ENCODE data around the gene PRKRIP1.

DNA sequence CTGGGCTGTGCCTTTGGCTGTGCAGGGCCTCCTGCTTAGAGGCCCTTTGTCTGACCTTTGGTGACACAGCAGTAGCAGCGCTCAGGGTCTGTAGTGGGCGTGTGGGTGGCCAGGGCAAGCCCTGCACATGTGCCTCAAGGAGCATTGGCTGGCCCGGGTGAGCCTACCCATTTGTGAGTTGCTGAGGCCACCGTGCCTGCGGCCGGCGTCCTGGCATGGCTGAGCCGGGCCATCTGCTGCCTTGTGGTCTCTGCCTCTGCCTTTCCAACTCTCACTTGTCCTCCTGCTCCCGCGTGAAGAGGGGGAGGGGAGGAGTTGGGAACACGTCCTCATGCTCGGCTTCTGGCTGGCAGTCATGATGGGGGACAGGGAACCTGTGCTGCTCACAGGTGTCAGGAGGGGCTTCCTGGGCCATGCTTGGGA lies 28.0 kb downstream of the PRKRIP1 start:
- TF ChIP-seq, protein P1, sequence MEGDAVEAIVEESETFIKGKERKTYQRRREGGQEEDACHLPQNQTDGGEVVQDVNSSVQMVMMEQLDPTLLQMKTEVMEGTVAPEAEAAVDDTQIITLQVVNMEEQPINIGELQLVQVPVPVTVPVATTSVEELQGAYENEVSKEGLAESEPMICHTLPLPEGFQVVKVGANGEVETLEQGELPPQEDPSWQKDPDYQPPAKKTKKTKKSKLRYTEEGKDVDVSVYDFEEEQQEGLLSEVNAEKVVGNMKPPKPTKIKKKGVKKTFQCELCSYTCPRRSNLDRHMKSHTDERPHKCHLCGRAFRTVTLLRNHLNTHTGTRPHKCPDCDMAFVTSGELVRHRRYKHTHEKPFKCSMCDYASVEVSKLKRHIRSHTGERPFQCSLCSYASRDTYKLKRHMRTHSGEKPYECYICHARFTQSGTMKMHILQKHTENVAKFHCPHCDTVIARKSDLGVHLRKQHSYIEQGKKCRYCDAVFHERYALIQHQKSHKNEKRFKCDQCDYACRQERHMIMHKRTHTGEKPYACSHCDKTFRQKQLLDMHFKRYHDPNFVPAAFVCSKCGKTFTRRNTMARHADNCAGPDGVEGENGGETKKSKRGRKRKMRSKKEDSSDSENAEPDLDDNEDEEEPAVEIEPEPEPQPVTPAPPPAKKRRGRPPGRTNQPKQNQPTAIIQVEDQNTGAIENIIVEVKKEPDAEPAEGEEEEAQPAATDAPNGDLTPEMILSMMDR (conservative IDR thresholded peaks at IDR 0.05 in 1 of 2, IDR thresholded peaks at IDR 0.05 in 1 of 2; ENCODE audit: extremely low read depth in 1 of 2, insufficient read depth in 1 of 2, low read depth in 1 of 2, low read length in 2 of 2): no peak
- no peak for TF ChIP-seq EZH2 (IDR thresholded peaks at IDR 0.05; ENCODE audit: borderline replicate concordance, low read length)
